Measurements from ENCODE around the gene MEIOB.
"Not testable (repeated sequence)": the region's sequence is repeated elsewhere in the genome, so short reads cannot be mapped to it uniquely, and the experiment has no call there.

Gene MEIOB

GRCh38 chr16:1877089-1877488 is 5.1 kb upstream of the MEIOB start:
- DNase-seq (ENCODE audit: low read depth), result no peak

- no peak for DNase-seq (ENCODE audit: low read depth)
These were observed 4.5 kb upstream of the MEIOB start for GRCh38 chr16:1876468-1876867.

DNA sequence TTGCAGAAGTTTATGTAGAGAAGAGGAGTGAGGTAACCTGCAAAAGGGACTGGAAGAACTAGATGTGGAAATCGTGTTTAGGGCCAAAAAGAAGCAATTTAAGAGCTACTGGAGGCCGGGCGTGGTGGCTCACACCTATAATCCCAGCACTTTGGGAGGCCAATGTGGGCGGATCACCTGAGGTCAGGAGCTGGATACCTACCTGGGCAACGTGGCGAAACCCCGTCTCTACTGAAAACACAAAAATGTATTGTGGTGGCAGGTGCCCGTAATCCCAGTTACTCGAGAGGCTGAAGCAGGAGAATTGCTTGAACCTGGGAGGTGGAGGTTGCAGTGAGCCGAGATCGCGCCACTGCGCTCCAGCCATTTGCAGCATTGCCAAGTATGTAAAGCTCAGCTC is 4.1 kb upstream of the MEIOB start:
- DNase-seq (ENCODE audit: low read depth), result not testable (repeated sequence)

GRCh38 chr16:1874854-1875253 is 2.9 kb upstream of the MEIOB start:
- no peak for DNase-seq (ENCODE audit: low read depth)

GRCh38 chr16:1870365-1871082 is 1.4 kb downstream of the MEIOB start:
- peak; percentile 26 for DNase-seq (ENCODE audit: low read depth)

GRCh38 chr16:1865902-1866690 is 5.9 kb downstream of the MEIOB start:
- DNase-seq (ENCODE audit: low read depth), result no peak

- DNase-seq (ENCODE audit: low read depth), result peak; percentile 17
These were observed 8.1 kb downstream of the MEIOB start for GRCh38 chr16:1863681-1864460.

GRCh38 chr16:1862394-1862793 is 9.6 kb downstream of the MEIOB start:
- no peak for DNase-seq (ENCODE audit: low read depth)

GRCh38 chr16:1861730-1862129 is 10.2 kb downstream of the MEIOB start:
- no peak for DNase-seq (ENCODE audit: low read depth)

DNA sequence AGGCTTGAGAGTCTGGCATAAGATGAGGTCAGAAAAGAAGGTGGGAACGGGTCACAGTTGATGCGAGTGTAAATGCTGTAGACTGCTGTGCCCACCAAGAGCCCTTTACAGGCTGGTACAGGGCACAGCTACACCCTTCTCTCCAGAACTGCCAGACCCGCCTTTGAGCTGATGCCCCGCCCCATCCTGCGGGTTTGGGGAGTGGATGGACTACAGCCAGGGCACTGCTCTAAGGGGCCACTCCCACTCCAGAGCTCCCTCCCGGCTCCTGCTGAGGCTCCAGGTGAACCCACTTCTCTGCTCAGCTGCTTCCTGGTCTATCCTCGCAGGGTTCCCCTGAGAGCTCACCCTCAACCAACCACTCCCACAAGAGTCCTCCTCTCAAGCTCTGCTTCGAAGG is 12.3 kb downstream of the MEIOB start:
- DNase-seq (ENCODE audit: low read depth), result no peak

GRCh38 chr16:1858189-1858865 is 13.6 kb downstream of the MEIOB start:
- DNase-seq (ENCODE audit: low read depth), result no peak

DNA sequence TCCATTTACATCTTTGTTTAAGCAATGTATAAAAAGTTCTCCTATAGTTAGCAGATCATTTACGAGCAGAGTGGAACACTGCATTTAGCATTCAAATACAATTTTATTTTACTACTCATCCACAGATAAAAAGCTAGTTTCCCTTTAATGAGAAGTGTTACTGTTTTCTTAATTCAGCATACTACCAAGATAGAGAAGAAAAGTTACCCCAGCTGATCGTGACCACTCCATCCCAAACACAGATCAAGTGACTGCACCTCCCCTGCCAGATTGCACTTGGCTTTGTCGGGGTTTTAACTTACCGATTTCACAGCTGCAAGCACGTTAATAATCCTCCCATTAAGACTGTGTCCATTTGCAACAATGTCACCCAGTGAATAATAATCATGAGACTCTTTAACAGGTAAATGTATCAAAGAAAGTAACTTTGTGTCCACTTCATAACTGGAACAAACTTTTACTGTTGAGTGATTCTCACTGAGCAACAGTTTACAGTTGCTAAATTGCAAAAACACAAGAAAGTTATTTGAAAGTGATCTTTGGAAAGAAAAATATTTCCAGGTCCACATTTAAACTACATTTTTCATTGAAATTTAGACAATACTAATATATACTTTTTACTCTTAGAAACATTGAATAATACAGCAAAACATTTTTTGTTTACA is 14.4 kb downstream of the MEIOB start:
- DNase-seq (ENCODE audit: low read depth), result no peak

- DNase-seq (ENCODE audit: low read depth), result no peak
These were observed 20.2 kb downstream of the MEIOB start for GRCh38 chr16:1851793-1852192.

- DNase-seq (ENCODE audit: low read depth), result no peak
These were observed 21.0 kb downstream of the MEIOB start for GRCh38 chr16:1850981-1851380.

- DNase-seq (ENCODE audit: low read depth), result no peak
These were observed 25.5 kb downstream of the MEIOB start for GRCh38 chr16:1846416-1846815.

DNA sequence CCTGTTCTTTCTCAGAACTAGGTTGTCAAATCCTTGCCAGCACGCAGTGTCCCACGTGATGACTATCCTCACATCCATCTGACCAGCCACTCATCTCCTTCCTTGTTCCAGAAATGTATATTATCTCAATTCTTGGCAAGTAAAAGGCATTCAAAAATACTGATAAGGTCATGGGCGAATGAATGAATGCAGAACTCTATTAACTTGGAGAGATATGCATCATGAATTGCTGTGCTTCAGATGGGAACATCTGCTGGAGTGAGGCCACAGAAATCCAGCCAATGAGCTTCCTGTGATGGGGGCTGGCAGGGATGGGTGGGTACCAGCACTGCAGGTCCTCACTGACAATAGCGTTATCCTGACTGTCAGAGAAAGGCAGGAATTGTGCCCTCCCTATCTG is 26.0 kb downstream of the MEIOB start:
- no peak for DNase-seq (ENCODE audit: low read depth)

GRCh38 chr16:1839554-1839953 is 32.4 kb downstream of the MEIOB start:
- DNase-seq (ENCODE audit: low read depth), result peak; percentile 41

- DNase-seq (ENCODE audit: low read depth), result no peak
These were observed 37.9 kb downstream of the MEIOB start for GRCh38 chr16:1834096-1834495.

GRCh38 chr16:1832838-1833454 is 39.0 kb downstream of the MEIOB start:
- DNase-seq (ENCODE audit: low read depth), result no peak

- DNase-seq (ENCODE audit: low read depth), result no peak
These were observed 40.5 kb downstream of the MEIOB start for GRCh38 chr16:1831186-1832075.
